ENCODE data around the gene STKLD1.
"Not testable (repeated sequence)": the region's sequence is repeated elsewhere in the genome, so short reads cannot be mapped to it uniquely, and the experiment has no call there.

Gene STKLD1

DNA sequence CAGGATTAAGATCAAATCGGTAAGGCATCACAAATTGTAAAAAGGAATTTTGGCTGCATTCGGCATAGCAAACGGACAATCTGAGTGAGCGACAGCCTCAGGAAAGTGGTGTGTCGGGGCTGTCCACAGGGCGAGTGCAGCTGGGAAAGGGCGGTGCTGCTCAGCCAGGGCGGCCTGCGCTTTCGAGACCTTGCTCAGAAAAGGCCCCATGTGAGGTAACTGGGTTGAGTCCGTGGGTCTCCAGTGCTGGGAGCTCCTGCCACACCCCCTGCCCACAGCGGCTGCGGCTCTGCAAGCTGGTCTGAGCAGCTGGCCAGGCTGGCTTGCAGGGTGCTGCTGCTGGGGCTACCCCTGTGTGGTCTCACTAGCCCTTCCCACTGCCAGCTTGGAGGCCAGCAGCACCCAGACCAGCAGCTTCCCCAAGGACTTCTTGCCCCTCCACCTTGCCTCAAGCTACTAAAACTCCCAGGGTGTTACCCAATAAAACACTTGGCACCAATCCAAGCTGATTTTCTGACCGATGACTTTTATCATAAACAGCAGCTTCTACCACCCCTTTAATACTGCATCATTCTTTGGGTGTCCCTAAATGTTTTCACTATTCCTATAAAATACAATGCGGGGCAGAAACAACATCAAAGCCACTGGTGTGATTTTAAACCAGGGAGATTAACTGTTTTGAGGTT, 13.7 kb upstream of the STKLD1 start:
- no peak for DNase-seq

DNA sequence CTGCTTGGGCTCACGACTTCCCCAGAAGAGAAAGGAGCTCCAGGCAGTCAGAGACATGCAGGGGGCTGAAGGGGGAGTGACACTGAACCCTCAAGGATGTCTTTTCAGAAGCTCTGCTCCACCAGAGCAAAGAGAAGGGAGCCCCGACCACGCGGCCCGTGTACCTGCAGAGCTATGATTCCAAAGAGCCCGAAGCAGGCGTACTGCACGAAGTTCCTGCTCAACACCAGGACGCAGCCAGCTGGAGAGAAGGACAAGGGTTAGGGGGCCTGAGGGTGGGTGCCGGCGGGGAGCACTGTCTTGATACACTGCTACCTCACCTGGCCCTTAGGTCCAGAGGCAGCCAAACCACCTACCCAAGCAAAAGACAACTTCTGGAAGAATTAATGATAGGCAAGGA, 9.7 kb upstream of the STKLD1 start:
- no peak for DNase-seq

DNA sequence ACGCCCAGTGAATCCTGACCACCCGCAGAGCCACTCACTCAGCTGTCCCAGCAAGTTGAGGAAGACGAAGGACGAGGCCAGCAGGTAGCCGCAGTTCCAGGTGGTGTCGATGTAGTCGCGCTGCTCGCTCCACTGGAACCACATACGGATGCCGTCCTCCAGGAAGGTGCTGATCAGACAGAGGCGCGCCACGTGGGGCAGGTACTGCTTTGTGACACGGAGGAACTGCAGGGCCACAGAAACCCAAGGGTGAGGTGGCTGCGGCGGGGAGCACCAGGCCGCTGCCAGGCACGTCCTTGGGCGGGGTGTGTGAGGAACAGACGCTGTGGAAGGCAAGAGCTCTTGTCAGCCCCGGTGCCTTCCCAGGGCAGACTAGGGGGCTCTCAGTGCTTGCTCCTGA, 8.9 kb upstream of the STKLD1 start:
- DNase-seq = no peak

DNA sequence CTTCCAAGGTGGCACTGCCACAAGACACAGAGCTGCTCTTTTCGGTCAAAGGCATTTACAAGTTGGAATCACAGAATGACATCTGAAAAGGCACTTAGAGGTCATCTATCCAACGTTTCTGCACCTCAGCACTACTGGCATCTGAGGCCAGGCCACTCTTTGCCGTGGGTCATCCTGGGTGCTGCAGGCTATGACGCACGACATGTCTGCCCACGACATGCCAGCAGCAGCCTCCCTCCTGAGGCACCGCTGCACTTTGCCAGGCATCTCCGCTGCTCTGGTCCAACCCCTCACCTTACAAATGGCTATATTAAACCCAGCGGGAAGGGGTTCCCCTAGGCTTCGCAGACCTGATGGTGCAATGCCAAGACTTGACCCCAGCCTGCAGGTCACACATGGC, 8.4 kb upstream of the STKLD1 start:
- DNase-seq = no peak

DNA sequence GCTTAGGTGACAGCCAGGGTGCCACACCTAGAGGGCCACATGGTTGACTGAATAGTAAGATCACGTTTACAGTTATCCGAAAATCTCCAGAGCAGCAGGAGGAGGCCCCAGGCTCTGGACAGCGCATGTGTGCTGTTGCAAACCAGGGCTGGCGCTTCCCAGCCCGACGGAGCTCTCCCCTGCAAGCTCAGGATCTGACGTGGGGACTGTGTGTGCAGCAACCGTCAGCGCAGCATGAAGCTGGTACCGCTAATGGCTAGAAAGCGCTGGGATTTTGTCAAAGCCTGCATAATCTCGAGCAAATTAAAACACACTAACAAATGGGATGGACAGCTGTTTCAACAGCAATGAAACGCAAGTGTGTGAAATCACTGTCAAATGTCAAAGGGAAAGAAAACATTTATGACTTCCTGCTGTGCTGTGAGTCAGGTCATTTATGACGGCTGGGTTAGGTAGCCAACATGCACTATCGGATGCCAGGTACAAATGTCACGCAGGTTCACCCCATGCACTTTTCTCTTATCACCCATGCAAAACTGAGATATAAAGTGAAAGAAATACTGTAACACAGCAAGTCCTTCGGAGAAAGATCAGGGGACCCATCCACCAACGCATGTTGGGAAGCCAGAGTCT, 7.8 kb upstream of the STKLD1 start:
- DNase-seq = no peak

GRCh38 chr9:133369422-133369821, 6.7 kb upstream of the STKLD1 start:
- no peak for DNase-seq

DNA sequence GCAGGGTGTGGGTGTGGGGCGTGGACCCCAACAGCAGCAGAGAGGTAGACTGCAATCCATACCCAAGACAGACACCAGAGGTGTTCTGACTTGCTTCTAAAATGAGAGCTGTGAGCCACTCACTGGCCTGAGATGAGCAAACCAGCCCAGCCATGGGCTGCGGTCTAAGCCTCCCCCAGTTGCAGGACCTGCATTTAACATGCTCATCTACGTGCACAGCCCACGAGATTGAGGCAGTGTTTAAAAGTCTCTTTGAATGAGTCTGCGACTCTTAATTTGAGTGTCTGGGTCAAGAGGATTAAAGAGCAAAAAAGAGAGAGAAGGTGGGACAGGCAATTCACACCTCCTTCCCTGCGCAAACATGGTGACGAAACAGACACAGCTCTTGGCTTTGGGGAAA, 6.2 kb upstream of the STKLD1 start:
- no peak for DNase-seq

DNA sequence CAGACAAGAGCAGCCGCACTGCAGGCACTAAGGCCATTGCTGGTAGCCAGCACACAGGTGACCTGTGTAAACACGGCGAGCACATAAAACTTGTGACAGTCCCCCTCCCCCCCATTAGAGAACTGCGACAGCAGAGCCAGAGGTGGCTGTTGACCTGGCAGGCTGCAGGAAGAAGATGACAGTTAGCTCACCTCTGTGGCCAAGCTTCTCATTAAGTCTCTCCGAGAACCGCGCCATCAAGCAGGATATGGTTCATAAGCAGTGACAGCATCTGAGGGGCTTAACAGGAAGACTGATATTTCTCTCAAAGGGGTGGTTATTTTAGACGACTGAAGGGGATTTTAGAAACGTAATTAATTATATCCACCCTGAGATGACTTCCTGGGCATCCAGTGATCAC, 5.5 kb upstream of the STKLD1 start:
- DNase-seq = no peak

DNA sequence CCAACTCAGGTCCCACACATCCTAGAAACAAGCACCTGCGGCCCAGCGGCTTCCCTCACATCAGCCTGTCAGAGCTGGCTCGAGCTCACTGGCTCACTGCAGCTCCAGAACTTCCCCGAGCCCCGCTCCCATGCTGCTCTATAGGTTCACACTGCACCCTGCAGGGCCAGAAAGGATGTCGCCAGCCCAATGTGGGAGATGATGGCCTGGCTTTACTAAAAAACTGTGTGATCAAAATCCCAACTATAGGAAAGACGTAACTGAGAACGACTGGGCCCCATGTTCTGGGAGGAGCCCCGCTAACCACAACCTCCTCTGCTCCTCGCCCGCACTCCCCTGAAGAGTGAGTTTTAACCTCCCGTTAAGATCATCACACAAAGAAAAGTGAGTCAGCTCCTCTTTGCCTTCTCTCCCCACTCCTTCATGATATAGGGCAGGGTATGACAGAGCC, 4.9 kb upstream of the STKLD1 start:
- no peak for DNase-seq

DNA sequence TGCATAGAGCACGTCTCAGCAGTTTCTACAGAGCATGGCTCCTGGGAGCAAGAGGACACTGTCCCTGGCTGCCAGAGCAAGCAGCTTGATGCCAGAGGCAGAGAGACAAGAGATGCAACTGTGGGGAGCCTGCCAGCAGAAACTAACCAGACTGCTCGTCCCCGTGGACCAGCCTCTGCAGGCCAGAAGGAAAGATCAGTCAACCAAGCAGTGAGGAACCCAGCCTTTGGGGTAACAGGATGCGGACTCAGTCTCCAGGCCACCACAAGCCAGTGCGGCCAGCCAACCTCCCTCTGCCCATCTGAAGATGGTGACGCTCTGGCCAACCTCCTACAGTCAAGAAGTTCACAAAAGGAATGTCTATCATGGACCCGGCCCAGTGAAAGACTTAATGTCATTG, 4.0 kb upstream of the STKLD1 start:
- no peak for DNase-seq

- DNase-seq = peak; percentile 53
Measured at GRCh38 chr9:133374612-133375115, 1.5 kb upstream of the STKLD1 start.

- peak; percentile 30 for DNase-seq
Measured at GRCh38 chr9:133375116-133375723, 946 bp upstream of the STKLD1 start.

- DNase-seq = not testable (repeated sequence)
Measured at GRCh38 chr9:133377280-133377679, 1.1 kb downstream of the STKLD1 start.

- DNase-seq = peak; percentile 64
Measured at GRCh38 chr9:133377721-133378216, 1.6 kb downstream of the STKLD1 start.

GRCh38 chr9:133378408-133378962, 2.3 kb downstream of the STKLD1 start:
- no peak for DNase-seq

GRCh38 chr9:133379153-133380086, 3.3 kb downstream of the STKLD1 start:
- DNase-seq = no peak

GRCh38 chr9:133380734-133381133, 4.6 kb downstream of the STKLD1 start:
- DNase-seq = no peak

- DNase-seq = no peak
Measured at GRCh38 chr9:133382507-133383141, 6.5 kb downstream of the STKLD1 start.

DNA sequence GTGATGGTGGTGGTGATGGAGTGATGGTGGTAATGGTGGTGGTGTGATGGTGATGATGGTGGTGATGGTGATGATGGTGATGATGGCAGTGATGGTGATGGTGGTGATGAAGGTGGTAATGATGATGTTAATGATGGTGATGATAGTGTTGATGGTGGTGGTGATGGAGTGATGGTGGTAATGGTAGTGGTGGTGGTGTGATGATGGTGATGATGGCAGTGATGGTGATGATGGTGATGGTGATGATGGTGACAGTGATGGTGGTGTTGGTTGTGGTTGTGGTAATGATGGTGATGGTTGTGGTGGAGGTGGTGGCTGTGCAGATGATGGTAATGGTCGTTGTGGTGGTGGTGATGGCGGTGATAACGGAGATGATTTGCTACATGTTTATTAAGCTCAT, 7.3 kb downstream of the STKLD1 start:
- no peak for DNase-seq

DNA sequence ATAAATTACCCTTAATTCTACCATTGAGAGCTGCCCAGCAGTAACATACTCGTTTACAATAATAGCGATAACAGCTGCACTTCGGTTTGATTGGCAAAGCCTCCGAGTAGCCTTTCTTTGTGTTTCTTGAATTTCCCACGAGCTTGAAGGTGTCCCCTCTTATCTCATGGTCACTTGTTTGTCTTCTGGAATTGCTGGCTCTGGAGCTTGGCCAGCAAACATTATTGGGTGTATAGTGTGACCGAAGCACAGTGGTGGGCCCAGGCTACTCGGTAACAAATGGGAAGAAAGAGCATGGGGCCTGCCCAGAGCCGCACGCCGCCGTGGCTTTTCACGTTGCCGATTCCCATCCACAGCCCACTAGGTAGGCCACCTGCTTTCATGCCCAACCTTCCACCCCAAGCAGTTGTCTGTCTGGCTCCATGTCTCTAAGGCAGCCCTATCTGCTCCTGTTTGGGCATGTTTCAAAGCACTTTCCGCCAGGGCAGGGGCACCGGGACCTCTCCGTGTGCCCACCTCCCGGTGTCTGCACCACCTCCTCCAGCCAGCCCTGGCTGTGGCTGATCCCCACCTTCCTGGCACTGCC, 8.7 kb downstream of the STKLD1 start:
- no peak for DNase-seq

- DNase-seq = no peak
Measured at GRCh38 chr9:133385452-133385851, 9.3 kb downstream of the STKLD1 start.

Data from fibroblast of skin of scalp (primary cell).